ENCODE results near the gene MEIS1. TPM values are rescaled to one million over a fixed set of nuclear protein-coding genes. Genes with fewer than 3 reads are reported as not detected.

Gene MEIS1
- total RNA-seq, 3 donors from 2014 or later, result 23.2 to 196 (median 33.4) TPM

DNA sequence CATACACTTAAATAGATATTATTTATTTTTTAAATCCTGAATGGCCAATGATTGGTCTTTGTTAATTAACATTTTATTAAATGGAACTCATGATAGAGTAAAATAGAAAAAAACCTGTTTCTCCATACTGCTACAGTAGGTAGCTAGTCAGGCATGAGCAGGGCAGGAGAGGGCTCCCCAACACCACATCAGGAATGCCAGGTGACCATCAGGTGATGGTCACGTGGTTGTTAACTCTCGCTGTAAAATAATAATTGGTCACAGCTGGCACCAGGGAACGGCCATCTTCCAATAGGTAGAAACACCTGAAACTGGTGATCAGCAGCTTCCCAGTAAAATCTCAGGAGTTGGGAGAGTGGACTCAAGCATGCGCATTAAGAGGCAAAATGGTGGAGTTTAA is 172.2 kb downstream of the MEIS1 start:
- Histone ChIP-seq H3K4me1 (ENCODE audit: low read depth) (no peaks in the 10 kb centered on the region), H3K9me3 (no peaks in the 10 kb centered on the region), H3K36me3 (ENCODE audit: low read depth) (no peaks in the 10 kb centered on the region), H3K4me3 (no peak overlapping the region)
- ATAC-seq, result no peak
- intact Hi-C loops (cut with DNase I, micrococcal nuclease), result no loop called here
- TF ChIP-seq CTCF (IDR thresholded peaks at IDR 0.05), result no peak
- DNase-seq, result no peak
